Body of pancreas (tissue), 4 donors: Measurements from ENCODE around the gene BLOC1S6.

Experiments used
- CTCF ChIP-seq, 7 experiments: fragments of 450-650 bp in 4 of 7; fragments of 200-600 bp in 3 of 7; sonication (generic) in 3 of 7; IDR thresholded peaks; one replicate each; pipeline ENCODE4 v1.5.1; 2016 to 2019; ENCODE audit warnings: antibody characterized with exemption in 7 of 7
- POLR2A ChIP-seq, 3 donors: fragments of 450-650 bp; IDR thresholded peaks; one replicate each; pipeline ENCODE4 v1.6.1; 2016; ENCODE audit warnings: antibody characterized with exemption in 3 of 3, mild to moderate bottlenecking in 2 of 3

GRCh38 chr15:45555934-45556608 is 31.1 kb upstream of the BLOC1S6 start:
- TF ChIP-seq CTCF (IDR thresholded peaks at IDR 0.05) = no peak
- TF ChIP-seq POLR2A (IDR thresholded peaks at IDR 0.05) = no peak
